Amniotic epithelial cell (primary cell): ENCODE data around the gene ACAN.
A peak's percentile ranks its signal among the peaks of the same experiment; 100 is the strongest.

Experiments used
- DNase-seq: peaks from one replicate; pipeline ENCODE4 v3.0.0-alpha.2; 2010; ENCODE audit warnings: low read depth

Gene ACAN

DNA sequence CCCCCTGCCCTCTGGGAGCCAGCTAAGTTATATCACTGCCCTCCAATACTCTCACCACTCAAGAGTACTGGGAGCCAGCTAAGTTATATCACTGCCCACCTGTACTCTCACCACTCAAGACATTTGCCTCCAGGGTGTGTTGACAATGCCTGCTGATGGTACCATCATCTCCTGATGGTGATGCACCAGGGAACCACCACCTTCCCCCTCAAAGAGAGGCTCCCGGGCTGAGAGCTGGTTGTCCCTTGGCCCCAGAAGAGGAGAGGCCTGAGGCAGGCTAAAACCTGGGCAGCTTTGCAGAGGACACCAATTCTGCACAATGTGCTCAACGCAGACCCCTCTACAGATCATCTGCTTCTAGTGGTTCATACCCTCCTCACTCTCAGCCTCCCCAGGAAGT is 99.6 kb downstream of the ACAN start:
- DNase-seq = no peak

GRCh38 chr15:88904257-88904623 is 101.0 kb downstream of the ACAN start:
- no peak for DNase-seq

DNA sequence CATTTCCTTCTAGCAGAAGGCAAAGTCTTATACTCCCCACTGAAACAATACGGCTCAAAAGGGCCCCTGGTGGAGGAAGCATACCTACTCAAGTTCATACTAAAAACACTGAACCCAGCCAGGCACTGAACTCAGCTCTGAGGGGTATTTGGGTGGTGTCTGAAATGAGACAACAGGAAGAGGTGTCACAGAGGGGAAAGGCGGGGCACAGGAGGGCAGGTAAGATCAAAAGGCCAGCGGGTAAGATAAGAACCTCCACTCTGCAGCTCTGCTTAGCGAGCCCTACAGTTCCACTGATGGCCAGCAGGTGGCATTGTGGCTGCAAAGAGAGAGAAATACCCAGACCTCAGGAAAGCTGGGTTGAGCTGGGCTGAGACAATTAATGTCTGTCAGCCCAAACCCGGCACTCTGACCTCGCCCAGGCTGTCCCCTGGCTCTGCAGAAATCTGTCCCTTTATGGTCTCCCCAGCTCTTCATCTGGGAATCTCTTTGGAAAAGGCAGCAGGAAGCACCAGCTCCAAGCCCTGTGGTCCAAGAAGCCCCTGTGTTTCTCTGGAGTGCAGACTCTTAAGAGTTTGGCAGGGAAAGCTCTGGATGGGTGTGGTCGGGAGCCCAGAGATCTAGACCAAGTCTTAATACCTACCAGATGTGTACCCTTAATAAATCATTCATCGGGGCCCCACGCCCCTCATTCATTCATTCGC is 101.5 kb downstream of the ACAN start:
- DNase-seq = peak; percentile 66

DNA sequence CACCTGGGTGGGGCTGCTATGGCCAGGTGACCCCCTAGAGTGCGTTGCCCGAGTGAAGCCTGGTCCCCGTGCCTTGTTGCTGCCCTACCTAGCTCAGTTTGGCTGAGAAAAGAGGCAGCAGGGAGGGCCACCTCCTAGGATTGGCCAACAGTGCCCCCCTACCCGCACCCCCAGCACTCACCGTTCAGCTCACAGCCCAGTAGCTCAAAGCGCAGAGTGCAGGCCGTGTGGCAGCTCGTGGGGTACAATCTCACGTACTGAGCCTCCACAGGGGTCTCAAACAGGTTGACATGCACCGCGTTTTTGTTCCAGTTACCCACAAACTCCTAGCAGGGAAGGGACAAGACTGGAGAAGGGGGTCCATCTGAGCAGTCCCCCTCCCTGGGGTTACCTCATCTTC is 102.3 kb downstream of the ACAN start:
- DNase-seq = no peak

- no peak for DNase-seq
These were observed 102.9 kb downstream of the ACAN start for GRCh38 chr15:88906130-88906529.

GRCh38 chr15:88906551-88906950 is 103.3 kb downstream of the ACAN start:
- no peak for DNase-seq

DNA sequence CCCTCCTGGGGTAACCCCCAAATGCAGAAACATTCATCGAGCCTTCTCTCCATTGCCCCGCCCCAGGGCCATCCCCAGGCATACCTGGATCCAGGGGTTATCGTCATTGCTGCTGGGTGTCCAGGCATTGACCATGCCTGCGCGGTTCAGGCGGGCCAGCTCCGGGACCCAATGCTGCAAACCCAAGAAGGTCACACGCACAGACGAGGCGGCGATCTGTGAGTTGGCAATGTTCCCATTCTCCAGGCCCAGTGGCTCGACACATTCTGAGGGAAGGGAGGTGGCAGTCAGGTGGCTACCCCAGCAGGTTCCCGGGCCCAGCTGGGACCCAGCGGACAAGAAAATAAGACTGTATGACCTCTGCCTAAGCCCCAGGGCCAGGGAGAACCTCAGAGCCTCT is 103.9 kb downstream of the ACAN start:
- DNase-seq = no peak

GRCh38 chr15:88908123-88908522 is 104.9 kb downstream of the ACAN start:
- no peak for DNase-seq

GRCh38 chr15:88908697-88909621 is 105.7 kb downstream of the ACAN start:
- DNase-seq = peak; percentile 99

DNA sequence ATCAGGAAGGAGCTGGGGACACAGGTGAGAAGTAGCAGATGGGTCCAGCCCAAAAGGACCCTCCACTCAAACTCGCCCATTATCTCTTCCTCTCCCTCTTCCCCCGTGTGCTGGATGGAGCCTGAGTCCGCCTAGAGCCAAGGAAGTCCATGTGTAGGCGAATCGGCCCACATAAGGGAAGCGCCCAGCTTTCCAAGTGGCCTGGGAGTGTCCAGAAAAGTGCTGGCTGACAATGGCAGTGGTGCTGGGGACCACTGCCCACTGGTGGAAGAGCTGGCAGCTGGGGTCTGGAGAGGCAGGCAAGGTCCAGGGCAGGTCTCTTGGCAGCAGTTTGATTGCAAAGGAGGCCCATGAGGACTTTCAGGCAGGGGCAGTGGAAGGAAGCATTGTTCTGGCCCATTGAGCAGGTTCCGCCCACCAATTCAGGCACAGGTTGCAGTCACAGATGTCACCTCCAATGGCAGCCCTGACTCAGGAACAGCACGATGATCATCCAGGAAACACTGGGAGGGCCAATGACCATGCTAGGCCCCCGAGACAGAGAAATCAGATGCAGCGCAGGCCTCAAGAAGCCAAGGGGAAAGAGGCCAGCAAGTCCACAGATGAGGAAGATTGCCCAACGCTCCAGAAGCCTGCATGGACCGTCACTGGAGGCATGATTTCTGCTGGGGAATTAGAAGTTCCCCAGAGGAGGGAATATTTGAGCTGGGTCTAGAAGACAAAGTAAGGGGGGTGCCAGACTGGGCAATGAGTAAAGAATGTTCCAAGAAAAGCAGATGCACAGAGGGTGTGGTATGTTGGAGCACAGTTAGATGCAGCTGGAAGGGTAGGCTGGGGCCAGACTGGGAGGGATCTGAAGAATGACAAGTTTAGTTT is 107.0 kb downstream of the ACAN start:
- peak; percentile 76 for DNase-seq

DNA sequence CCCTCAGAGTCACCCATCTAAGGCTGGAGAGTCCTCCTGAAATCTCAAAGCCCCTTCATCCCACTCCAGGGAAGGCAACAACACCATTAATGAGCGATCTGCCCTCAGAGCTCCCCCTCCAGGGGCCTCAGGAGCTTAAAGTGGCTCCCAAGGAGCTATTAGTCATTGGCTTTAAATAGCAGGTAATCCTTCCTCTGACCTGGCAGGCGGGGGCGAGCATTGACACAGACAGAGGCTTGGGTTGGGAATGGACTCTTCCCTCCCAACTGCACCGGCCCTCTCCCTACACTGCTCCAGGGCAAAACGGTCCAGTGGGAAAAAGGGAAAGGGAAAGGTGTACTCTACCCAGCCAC is 108.5 kb downstream of the ACAN start:
- peak; percentile 82 for DNase-seq

DNA sequence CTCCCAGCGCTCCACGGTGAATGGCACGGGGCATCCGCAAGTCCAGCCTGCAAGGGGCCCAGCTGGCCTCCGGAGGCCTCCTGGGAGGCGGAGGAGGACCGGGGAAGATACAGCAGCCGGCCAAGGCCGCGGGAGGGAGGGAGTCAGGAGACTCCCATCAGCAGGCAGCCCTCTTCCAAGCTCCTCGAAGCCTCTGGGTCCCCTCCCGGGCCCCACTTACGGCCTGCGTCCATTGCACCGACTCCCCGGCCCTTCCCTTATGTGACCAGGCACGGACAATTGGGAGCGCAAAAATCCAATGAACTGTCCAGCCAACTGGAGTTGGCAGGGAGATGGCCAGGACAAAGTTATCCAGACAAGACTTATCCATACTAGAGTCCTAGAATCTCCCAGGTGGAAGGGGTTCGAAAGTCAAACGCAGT is 109.3 kb downstream of the ACAN start:
- DNase-seq = peak; percentile 70

DNA sequence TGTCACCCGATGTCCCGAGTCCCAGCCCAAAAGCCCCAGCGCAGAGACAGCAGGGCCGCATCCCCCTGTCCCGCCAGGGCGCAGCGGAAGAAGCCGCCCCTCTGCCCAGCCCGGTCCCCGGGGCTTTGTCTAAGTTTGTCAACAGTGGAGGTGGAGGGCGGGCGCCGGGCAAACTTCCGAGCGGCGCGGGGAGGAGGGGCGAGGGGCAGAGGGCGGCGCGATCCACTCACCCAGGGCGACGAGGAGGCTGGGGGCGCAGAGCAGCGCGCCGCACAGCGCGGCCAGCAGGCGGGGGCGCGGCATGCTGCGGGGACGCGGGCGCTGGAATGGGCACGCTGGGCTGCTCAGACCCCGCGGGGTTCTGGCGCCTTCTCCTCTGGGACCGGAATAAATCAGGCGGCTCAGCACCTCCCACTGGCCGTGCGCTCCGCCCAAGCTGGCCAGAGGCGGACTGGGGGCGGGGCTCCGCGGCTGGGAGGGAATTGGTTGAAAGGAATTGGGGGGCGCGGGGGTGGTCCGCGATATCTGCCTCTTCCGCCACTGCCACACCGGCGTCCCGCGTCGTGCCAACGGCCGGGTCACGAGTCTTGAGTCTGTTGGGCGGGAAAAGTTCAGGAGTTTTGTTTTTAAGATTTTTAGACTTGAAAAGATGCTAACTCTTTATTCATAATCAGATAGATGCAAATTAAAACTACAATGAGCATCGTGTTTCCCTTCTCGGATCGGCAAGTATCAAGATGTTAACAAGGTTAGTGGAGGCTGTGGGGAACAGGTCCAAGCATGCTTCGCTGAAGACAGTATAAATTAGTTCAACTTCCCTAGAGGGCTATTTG is 110.0 kb downstream of the ACAN start, which contains the start of gene MFGE8:
TSS of gene MFGE8 (minus strand) at position 363 of the 833 bp plus-strand sequence. CDS start at position 303, 60 bp downstream.
- peak; percentile 75 for DNase-seq

- peak; percentile 43 for DNase-seq
These were observed 110.6 kb downstream of the ACAN start for GRCh38 chr15:88913850-88914169.

DNA sequence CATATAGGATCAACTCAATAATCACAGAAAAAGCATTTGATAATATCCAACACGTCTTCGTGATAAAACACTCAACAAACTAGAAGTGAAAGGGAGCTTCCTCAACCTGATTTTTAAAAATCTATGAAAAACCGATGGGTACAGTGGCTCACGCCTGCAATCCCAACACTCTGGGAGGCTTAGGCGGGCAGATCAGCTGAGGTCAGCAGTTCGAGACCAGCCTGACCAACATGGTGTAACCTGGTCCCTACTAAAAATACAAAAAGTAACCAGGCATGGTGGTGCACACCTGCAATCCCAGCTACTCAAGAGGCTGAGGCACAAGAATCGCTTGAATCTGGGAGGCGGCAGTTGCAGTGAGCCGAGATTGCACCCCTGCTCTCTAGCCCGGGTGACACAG is 112.1 kb downstream of the ACAN start:
- no peak for DNase-seq

DNA sequence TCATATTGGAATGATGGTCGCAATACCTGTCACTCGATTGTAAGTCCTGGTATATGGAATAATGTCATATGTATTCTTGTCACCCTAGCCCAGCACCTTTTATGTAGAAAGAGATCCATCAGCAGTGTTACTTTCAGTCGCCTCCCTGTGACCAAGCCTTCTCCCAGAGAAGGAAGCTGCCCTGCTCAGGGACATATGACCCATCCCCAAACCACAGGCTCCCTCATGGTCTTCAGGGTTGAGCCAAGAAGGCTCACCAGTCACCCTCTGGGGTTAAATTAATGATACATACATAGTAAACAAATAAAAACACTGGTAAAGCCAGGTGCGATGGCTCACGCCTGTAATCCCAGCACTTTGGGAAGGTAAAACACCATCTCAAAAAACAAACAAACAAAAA is 114.5 kb downstream of the ACAN start:
- no peak for DNase-seq

DNA sequence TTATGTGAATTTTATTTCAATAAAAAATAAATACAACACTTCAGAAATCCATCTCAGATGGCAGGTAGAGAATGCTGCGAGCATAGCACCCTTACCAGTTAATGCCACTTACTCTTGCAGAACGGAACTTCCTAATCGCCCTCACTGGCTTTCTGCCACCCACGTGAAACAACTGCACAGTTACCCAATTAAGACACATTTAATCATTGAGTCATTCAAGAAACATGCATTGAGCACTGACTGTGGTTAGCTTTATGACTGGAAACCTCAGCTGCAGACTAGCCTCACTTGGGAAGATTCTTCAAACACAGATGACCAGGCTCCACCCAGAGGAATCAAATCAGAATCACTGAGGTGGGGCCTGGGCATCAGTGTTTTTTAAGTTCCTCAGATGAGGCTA is 115.5 kb downstream of the ACAN start:
- peak; percentile 100 for DNase-seq

DNA sequence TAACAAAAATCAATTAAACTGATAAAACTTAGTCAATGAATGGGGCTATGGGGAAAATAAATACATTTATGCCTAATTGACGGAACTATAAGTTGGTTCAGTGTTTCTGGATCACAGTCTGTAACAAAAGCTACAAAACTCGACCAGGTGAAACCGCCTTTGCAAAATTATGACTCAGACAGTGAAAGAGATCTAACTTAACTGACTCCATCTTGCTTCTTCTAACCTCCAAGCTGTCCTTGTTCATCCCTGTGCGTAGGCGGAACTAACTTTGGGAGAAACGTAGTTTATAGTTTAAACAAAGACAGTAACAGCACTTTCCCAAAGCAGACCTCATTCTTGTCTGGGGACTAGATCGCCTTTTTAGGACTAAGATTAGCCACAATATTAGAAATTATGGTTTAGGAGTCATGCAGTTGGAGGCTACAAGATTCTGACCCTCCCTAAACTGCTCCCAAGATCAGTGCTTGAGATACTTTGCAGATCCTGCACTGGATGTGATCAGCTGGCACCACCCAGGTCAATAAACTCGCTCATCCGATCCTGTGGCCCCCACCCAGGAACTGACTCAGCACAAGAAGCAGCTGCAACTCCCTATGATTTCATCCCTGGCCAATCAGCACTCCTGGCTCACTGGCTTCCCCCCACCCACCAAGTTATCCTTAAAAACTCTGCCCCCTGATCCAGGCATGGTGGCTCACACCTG is 117.1 kb downstream of the ACAN start:
- DNase-seq = peak; percentile 63

- peak; percentile 82 for DNase-seq
These were observed 117.7 kb downstream of the ACAN start for GRCh38 chr15:88920892-88921435.
